ENCODE results near the gene AGAP3. TPM values are rescaled to one million over a fixed set of nuclear protein-coding genes. Genes with fewer than 3 reads are reported as not detected.

The AGAP3 gene
- total and polyA plus RNA-seq, 2 donors from 2014 or later: 35.8 to 64.4 TPM

DNA sequence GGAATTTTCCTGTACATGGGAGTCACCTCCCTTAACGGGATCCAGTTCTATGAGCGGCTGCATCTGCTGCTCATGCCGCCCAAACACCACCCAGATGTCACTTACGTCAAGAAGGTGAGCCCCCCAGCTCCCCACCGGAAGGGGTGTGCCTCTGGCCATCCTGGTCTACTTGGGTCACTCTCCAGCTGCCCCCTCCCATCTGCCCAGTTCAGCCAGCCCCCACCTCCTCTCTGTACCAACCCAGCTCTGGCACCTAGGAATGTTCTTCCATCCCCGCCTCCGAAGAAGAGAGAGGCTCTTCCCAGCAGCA lies 10.7 kb upstream of the AGAP3 start:
- DNase-seq: peak in 2 of 5 donors; percentile 47 to 54

DNA sequence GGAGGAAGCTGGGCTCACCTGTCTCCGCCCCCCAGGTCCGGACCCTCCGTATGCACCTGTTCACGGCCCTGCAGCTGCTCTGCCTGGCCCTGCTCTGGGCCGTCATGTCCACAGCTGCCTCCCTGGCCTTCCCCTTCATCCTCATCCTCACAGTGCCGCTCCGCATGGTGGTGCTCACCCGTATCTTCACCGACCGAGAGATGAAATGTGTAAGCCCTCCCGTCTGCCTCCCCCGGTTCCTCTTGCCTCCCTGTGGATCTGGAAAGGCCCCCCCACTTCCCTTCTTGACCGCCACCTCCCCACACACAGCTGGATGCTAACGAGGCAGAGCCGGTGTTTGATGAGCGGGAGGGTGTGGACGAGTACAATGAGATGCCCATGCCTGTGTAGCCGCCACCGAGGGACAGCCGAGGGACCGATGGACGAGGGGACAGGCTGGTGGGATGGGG lies 10.3 kb upstream of the AGAP3 start:
- Histone ChIP-seq H3K4me1 (ENCODE audit: control insufficient read depth in 2 of 3, insufficient read depth in 2 of 3, low read depth in 1 of 3, low read length in 3 of 3) (peaks cover 0 to 20% (median 6%) of the 10 kb centered on the region in 3 donors), H3K4me3 (ENCODE audit: low read length in 3 of 3) (no peak overlapping the region), H3K27ac (ENCODE audit: low read depth in 2 of 2, low read length in 2 of 2) (no peak overlapping the region), H3K9me3 (ENCODE audit: control insufficient read depth in 2 of 3, insufficient read depth in 1 of 3, low read length in 3 of 3) (no peaks in the 10 kb centered on the region), H3K36me3 (ENCODE audit: control insufficient read depth in 2 of 3, insufficient read depth in 3 of 3, low read length in 3 of 3) (peaks cover 2 to 21% (median 13%) of the 10 kb centered on the region in 3 donors), H3K9ac (ENCODE audit: low read length in 3 of 3) (no peak overlapping the region), H3K27me3 (ENCODE audit: control insufficient read depth, insufficient read depth, low read length) (no peaks in the 10 kb centered on the region)
- TF ChIP-seq, protein P1, sequence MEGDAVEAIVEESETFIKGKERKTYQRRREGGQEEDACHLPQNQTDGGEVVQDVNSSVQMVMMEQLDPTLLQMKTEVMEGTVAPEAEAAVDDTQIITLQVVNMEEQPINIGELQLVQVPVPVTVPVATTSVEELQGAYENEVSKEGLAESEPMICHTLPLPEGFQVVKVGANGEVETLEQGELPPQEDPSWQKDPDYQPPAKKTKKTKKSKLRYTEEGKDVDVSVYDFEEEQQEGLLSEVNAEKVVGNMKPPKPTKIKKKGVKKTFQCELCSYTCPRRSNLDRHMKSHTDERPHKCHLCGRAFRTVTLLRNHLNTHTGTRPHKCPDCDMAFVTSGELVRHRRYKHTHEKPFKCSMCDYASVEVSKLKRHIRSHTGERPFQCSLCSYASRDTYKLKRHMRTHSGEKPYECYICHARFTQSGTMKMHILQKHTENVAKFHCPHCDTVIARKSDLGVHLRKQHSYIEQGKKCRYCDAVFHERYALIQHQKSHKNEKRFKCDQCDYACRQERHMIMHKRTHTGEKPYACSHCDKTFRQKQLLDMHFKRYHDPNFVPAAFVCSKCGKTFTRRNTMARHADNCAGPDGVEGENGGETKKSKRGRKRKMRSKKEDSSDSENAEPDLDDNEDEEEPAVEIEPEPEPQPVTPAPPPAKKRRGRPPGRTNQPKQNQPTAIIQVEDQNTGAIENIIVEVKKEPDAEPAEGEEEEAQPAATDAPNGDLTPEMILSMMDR (IDR thresholded peaks at IDR 0.05; ENCODE audit: borderline replicate concordance, extremely low read depth, insufficient read depth): no peak
- FAIRE-seq: no peak
- intact Hi-C loops (cut with DNase I): no loop called here
- DNase-seq: peak in 2 of 5 donors; percentile 45 to 73

More for the DNA sequence above, 10.7 kb upstream of the AGAP3 start:
- Histone ChIP-seq H3K4me3 (ENCODE audit: low read length in 3 of 3) (no peak overlapping the region), H3K36me3 (ENCODE audit: control insufficient read depth in 2 of 3, insufficient read depth in 3 of 3, low read length in 3 of 3) (peaks cover 2 to 23% (median 13%) of the 10 kb centered on the region in 3 donors), H3K9me3 (ENCODE audit: control insufficient read depth in 2 of 3, insufficient read depth in 1 of 3, low read length in 3 of 3) (no peaks in the 10 kb centered on the region), H3K9ac (ENCODE audit: low read length in 3 of 3) (no peak overlapping the region), H3K27me3 (ENCODE audit: control insufficient read depth, insufficient read depth, low read length) (no peaks in the 10 kb centered on the region), H3K27ac (ENCODE audit: low read depth in 2 of 2, low read length in 2 of 2) (no peak overlapping the region), H3K4me1 (ENCODE audit: control insufficient read depth in 2 of 3, insufficient read depth in 2 of 3, low read depth in 1 of 3, low read length in 3 of 3) (peaks cover 0 to 20% (median 6%) of the 10 kb centered on the region in 3 donors)
- TF ChIP-seq, protein P1 (IDR thresholded peaks at IDR 0.05; ENCODE audit: borderline replicate concordance, extremely low read depth, insufficient read depth): no peak
- FAIRE-seq: no peak
- intact Hi-C loops (cut with DNase I): no loop called here

DNA sequence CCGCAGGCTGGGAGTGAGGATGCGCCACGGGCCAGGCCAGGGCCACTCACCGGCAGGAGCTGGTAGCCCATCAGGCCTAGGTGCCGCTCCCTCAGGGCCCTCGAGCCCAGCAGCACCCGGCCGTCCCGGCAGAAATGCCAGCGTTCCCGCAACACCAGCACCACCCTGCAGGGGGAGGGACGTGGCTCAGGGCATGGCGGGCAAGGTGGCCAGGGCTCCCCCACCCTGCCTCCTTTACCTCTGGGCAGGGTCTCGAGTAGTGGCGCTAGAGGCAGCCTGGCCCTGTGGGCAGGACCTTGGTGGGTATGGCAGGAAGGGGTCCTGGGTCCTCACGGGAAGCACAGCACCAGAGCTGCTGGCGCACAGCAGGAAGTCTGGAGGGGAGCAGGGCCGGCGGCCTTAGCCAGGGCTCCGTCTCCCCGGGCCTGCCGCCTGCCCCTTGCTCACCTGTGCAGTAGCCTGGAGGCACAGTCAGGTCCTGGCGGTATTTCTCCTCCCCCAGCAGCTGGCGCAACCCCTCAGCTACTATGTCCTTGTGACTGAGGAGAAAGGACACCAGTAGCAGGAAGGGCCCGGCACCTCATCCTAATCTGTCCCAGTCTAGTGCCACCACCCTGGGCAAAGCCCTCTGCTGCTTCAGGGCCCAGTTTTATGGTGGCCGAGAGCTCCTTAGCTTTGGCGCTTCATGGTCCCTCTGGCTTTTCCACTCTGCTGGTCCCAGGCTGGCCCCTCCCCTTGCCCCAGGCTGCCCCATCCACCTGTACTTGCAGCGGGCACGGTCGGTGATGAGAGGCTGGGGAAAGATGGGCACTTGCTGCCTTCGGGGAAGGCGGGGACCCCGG lies 9.2 kb upstream of the AGAP3 start:
- peaks cover 0 to 30% (median 6%) of the 10 kb centered on the region in 3 donors for H3K4me1 ChIP-seq (ENCODE audit: control insufficient read depth in 2 of 3, insufficient read depth in 2 of 3, low read depth in 1 of 3, low read length in 3 of 3)
- H3K27ac ChIP-seq (ENCODE audit: low read depth in 2 of 2, low read length in 2 of 2): no peak overlapping the region
- no peak overlapping the region for H3K4me3 ChIP-seq (ENCODE audit: low read length in 3 of 3)
- no peaks in the 10 kb centered on the region for H3K27me3 ChIP-seq (ENCODE audit: control insufficient read depth, insufficient read depth, low read length)
- intact Hi-C loops (cut with DNase I): no loop called here
- TF ChIP-seq, protein P1 (IDR thresholded peaks at IDR 0.05; ENCODE audit: borderline replicate concordance, extremely low read depth, insufficient read depth): no peak
- H3K36me3 ChIP-seq (ENCODE audit: control insufficient read depth in 2 of 3, insufficient read depth in 3 of 3, low read length in 3 of 3): peaks cover 2 to 13% (median 13%) of the 10 kb centered on the region in 3 donors
- H3K9ac ChIP-seq (ENCODE audit: low read length in 3 of 3): no peak overlapping the region
- no peaks in the 10 kb centered on the region for H3K9me3 ChIP-seq (ENCODE audit: control insufficient read depth in 2 of 3, insufficient read depth in 1 of 3, low read length in 3 of 3)
- DNase-seq (peak in 3 of 5 donors; percentile 16 to 79 (median 64)), FAIRE-seq (no peak)
